NT2/D1 (cell line): ENCODE measurements around the gene FRMD8.

Experiments
- DNase-seq: peaks from one replicate; pipeline ENCODE4 v3.0.0-alpha.2; 2011; ENCODE audit warnings: low read depth, low spot score
- H3K27me3 ChIP-seq: 2 replicates; pipeline ENCODE4 v1.6.0; 2011; ENCODE audit warnings: mild to moderate bottlenecking; ENCODE audit not compliant: insufficient read length, insufficient read depth
- H3K36me3 ChIP-seq: 2 replicates; pipeline ENCODE4 v1.6.1; 2011; ENCODE audit warnings: mild to moderate bottlenecking, low read length, mixed read lengths; ENCODE audit not compliant: insufficient read depth, insufficient read length
- H3K4me1 ChIP-seq: 2 replicates; pipeline ENCODE4 v1.5.1; 2011; ENCODE audit not compliant: insufficient read depth, insufficient read length
- H3K4me3 ChIP-seq: 2 replicates; pipeline ENCODE4 v1.5.1; 2011; ENCODE audit warnings: low read depth; ENCODE audit not compliant: insufficient read length
- H3K9ac ChIP-seq: 2 replicates; pipeline ENCODE4 v1.6.0; 2011; ENCODE audit warnings: low read depth; ENCODE audit not compliant: insufficient read length
- H3K9me3 ChIP-seq: 2 replicates; pipeline ENCODE4 v1.5.1; 2011; ENCODE audit warnings: mild to moderate bottlenecking, low read length; ENCODE audit not compliant: insufficient read depth
- SUZ12 ChIP-seq: IDR thresholded peaks from 2 replicates; pipeline ENCODE4 v1.6.1; 2011; ENCODE audit not compliant: insufficient read length, insufficient read depth; ENCODE audit errors: extremely low read depth
- YY1 ChIP-seq: IDR thresholded peaks from 2 replicates; pipeline ENCODE4 v1.6.1; 2011; ENCODE audit not compliant: insufficient read length, insufficient read depth
- ZNF274 ChIP-seq: IDR thresholded peaks from 2 replicates; pipeline ENCODE4 v1.6.1; 2011; ENCODE audit warnings: mild to moderate bottlenecking, low read depth, low read length

Gene FRMD8

DNA sequence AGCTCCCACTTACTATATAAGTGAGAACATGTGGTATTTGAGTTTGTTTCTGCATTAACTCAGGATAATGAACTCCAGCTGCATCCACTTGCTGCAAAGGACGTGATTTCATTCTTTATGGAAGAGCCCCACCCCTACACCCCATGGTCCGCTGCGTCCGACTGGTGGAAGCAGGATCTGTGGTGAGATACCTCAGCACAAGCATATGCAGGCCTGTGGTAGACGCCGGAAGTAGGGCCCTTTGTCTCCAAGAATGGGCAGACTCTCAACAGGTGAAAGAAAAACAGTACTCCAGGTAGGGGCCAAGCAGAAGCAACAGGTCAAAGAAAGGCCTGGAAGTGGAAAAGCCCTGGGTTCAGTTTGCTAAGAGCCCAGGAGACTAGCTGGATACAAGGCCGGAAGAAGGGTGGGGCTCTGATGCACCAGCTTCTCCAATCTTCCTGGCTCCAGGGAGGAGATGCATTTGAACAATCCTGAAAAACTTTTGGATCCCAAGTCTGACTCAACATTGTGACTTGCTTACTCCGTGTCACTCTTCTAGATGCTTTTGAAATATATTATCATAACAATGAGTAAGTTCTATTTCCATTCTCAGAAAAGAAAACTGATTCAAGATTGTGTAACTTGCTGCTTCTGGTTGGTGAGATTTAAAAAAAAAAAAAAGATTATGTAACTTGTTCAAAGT lies 66.5 kb downstream of the FRMD8 start:
- H3K4me3 ChIP-seq, result no peak overlapping the region

DNA sequence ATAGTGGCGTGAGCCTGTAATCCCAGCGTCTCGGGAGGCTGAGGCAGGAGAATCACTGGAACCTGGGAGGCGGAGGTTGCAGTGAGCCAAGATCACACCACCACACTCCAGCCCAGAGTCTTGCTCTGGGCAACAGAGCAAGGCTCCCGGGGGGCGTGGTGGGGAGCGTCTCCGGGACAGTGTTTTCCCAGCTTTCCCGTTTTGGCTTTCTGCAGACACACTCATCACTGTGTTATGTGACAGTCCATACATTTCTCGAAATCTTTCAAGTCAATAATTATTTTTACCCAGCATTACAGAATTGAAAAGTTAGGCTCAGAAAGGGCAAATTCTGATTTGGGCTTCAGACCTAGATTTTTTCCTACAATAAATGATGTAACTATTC lies 67.9 kb downstream of the FRMD8 start:
- H3K9me3 ChIP-seq, result peaks cover 11% of the 10 kb centered on the region; the same call in 1 of the 2 replicates
- H3K36me3 ChIP-seq, result no peaks in the 10 kb centered on the region
- TF ChIP-seq SUZ12, result no peak
- TF ChIP-seq YY1, result no peak
- TF ChIP-seq ZNF274, result no peak
- H3K27me3 ChIP-seq, result peaks cover 44% of the 10 kb centered on the region
- H3K9ac ChIP-seq, result no peak overlapping the region
- DNase-seq, result no peak
- no peak overlapping the region for H3K4me3 ChIP-seq
- peaks cover 3% of the 10 kb centered on the region for H3K4me1 ChIP-seq

More for the DNA sequence above, 66.5 kb downstream of the FRMD8 start:
- Histone ChIP-seq H3K4me1 (peaks cover 6% of the 10 kb centered on the region), H3K36me3 (no peaks in the 10 kb centered on the region), H3K9me3 (peaks cover 11% of the 10 kb centered on the region; the same call in 1 of the 2 replicates), H3K27me3 (peaks cover 32% of the 10 kb centered on the region), H3K9ac (no peak overlapping the region)
- TF ChIP-seq ZNF274, result no peak
- no peak for TF ChIP-seq SUZ12
- TF ChIP-seq YY1, result no peak
- no peak for DNase-seq

DNA sequence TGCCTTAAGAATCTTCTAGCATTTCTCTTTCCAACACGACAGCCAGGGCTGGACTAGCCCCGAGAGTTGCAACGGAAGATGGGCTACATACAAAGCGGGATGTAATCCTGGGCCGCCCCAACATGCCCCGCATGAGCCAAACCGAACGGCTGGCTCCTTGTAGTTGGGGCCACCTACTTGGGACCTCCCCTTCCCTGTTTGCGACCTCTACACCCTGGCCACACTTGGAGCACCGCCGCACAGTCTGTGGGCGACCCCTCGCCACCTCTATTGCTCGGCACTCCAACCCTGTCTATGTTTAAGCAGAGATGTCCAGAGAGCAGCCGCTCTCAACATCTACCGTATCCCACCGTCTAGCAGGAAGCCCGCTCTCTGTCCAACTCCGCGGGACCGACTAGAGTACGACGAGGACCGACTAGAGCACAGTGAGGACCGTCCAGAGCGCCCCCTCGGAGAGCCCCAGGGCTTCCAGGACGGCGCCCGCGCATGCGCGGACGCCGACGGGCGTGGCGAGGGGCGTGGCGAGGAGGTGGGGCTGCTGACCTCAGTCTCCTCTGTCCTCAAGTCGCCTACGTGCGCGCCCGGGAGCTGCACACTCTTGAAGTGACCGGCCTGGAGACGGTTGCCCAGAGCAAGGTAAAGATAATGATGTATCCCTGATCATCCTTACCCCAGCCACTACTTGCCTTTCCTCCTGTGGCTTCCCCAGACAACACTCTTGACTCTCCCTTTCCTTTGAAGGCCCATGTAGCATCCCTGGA lies 68.4 kb downstream of the FRMD8 start:
- no peak for DNase-seq
- Histone ChIP-seq H3K4me3 (no peak overlapping the region), H3K4me1 (peaks cover 3% of the 10 kb centered on the region), H3K9ac (no peak overlapping the region), H3K27me3 (peaks cover 44% of the 10 kb centered on the region), H3K36me3 (no peaks in the 10 kb centered on the region), H3K9me3 (peaks cover 8% of the 10 kb centered on the region; the same call in 1 of the 2 replicates)
- TF ChIP-seq ZNF274, result no peak
- no peak for TF ChIP-seq YY1

GRCh38 chr11:65456418-65456817 lies 70.0 kb downstream of the FRMD8 start:
- no peak for TF ChIP-seq SUZ12
- no peak for TF ChIP-seq YY1
- no peak for TF ChIP-seq ZNF274
- Histone ChIP-seq H3K36me3 (no peaks in the 10 kb centered on the region), H3K9me3 (no peaks in the 10 kb centered on the region), H3K4me3 (no peak overlapping the region), H3K27me3 (peaks cover 59% of the 10 kb centered on the region), H3K4me1 (peaks cover 6% of the 10 kb centered on the region), H3K9ac (no peak overlapping the region)
- DNase-seq, result no peak

GRCh38 chr11:65459552-65459951 lies 73.1 kb downstream of the FRMD8 start:
- peak; percentile 59 for DNase-seq
- Histone ChIP-seq H3K36me3 (no peaks in the 10 kb centered on the region), H3K4me3 (no peak overlapping the region), H3K9me3 (no peaks in the 10 kb centered on the region), H3K9ac (no peak overlapping the region), H3K4me1 (peaks cover 6% of the 10 kb centered on the region), H3K27me3 (peaks cover 68% of the 10 kb centered on the region)
- TF ChIP-seq SUZ12 (no peak), ZNF274 (no peak), YY1 (no peak)
